ENCODE measurements around the gene SFSWAP. TPM values are rescaled to one million over a fixed set of nuclear protein-coding genes. Genes with fewer than 3 reads are reported as not detected.
A peak's percentile ranks its signal among the peaks of the same experiment; 100 is the strongest.

SFSWAP gene
- polyA plus RNA-seq, 3 donors, result 7.3 to 33.0 (median 10.7) TPM

DNA sequence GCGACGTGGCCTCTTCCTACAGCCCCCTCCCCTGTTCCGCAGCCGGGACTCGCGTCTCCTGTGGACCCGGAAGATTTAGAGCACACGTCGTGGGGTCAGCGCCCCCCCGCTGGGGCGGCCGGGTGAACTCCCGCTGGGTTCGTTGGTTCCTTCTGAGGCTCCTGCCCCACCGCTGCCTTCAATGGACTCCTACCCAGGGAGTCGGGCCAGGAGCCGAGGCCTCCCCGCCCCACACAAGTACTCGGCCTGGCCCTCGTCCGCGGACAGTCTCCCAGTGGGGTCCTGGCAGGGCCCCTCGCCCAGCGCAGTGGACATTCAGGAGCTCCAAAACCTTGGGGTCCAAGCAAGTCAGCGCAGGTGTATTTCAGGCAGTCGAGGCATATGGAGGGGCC is 118.5 kb downstream of the SFSWAP start:
- Histone ChIP-seq H3K4me2 (replicated peaks; ENCODE audit: extremely low read depth, low read length, poor library complexity, severe bottlenecking) (peak overlapping the region; percentile 83), H3K9ac (ENCODE audit: insufficient read depth, low read length, poor library complexity, severe bottlenecking) (peak overlapping the region; percentile 78), H3K27ac (ENCODE audit: low read depth in 1 of 2, low read length in 2 of 2) (peak overlapping the region; percentile 20 to 72), H3K4me1 (ENCODE audit: control insufficient read depth in 1 of 2, insufficient read depth in 2 of 2, low read length in 2 of 2) (peaks cover 29 to 38% of the 10 kb centered on the region in 2 donors), H3K36me3 (replicated peaks in 1 of 2; ENCODE audit: control insufficient read depth in 1 of 2, insufficient read depth in 2 of 2, low read length in 2 of 2) (peaks cover 0 to 11% of the 10 kb centered on the region in 2 donors), H4K20me1 (ENCODE audit: insufficient read depth, low read length) (peaks cover 51% of the 10 kb centered on the region), H3K4me3 (replicated peaks in 1 of 3; ENCODE audit: low read depth in 2 of 3, low read length in 3 of 3) (peak overlapping the region; percentile 64 to 94 (median 69)), H3K9me3 (replicated peaks in 1 of 2; ENCODE audit: control insufficient read depth in 1 of 2, insufficient read depth in 1 of 2, low read length in 2 of 2) (no peaks in the 10 kb centered on the region), H3K27me3 (ENCODE audit: control insufficient read depth in 2 of 2, insufficient read depth in 2 of 2, low read length in 2 of 2) (peaks cover 0 to 15% of the 10 kb centered on the region in 2 donors), H2AFZ (ENCODE audit: insufficient read depth, low read depth, low read length, poor library complexity, severe bottlenecking) (peak overlapping the region; percentile 81), H3K79me2 (ENCODE audit: insufficient read depth, low read length) (peaks cover 52% of the 10 kb centered on the region)
- H3K4me1 Mint-ChIP-seq, result peaks cover 43% of the 10 kb centered on the region
- WGBS (ENCODE audit: insufficient coverage), result 6% methylated on average over 27 of the region's 27 CpGs
- peaks cover 2 to 37% (median 35%) of the 10 kb centered on the region in 3 donors for H3K27me3 Mint-ChIP-seq (ENCODE audit: low read depth in 3 of 3)
- H3K9me3 Mint-ChIP-seq, result peaks cover 0 to 2% (median 0%) of the 10 kb centered on the region in 7 donors
- H3K27ac Mint-ChIP-seq, result peak overlapping the region in 6 of 7 donors; percentile 25 to 87 (median 68)
- H3K4me3 Mint-ChIP-seq, result peak overlapping the region; percentile 92 to 96
- TF ChIP-seq, protein P1, sequence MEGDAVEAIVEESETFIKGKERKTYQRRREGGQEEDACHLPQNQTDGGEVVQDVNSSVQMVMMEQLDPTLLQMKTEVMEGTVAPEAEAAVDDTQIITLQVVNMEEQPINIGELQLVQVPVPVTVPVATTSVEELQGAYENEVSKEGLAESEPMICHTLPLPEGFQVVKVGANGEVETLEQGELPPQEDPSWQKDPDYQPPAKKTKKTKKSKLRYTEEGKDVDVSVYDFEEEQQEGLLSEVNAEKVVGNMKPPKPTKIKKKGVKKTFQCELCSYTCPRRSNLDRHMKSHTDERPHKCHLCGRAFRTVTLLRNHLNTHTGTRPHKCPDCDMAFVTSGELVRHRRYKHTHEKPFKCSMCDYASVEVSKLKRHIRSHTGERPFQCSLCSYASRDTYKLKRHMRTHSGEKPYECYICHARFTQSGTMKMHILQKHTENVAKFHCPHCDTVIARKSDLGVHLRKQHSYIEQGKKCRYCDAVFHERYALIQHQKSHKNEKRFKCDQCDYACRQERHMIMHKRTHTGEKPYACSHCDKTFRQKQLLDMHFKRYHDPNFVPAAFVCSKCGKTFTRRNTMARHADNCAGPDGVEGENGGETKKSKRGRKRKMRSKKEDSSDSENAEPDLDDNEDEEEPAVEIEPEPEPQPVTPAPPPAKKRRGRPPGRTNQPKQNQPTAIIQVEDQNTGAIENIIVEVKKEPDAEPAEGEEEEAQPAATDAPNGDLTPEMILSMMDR (IDR thresholded peaks at IDR 0.05), result no peak
- intact Hi-C loops (cut with micrococcal nuclease), result loop anchor here (5.0 to 10.0 kb wide), 3 partner anchors 57 to 117 kb away; partner anchors contain the start of gene SFSWAP (in 2 of the 2)
- H3K36me3 Mint-ChIP-seq, result peaks cover 10 to 20% of the 10 kb centered on the region in 2 donors
- DNase-seq, result peak; percentile 36 to 53 (median 48)

DNA sequence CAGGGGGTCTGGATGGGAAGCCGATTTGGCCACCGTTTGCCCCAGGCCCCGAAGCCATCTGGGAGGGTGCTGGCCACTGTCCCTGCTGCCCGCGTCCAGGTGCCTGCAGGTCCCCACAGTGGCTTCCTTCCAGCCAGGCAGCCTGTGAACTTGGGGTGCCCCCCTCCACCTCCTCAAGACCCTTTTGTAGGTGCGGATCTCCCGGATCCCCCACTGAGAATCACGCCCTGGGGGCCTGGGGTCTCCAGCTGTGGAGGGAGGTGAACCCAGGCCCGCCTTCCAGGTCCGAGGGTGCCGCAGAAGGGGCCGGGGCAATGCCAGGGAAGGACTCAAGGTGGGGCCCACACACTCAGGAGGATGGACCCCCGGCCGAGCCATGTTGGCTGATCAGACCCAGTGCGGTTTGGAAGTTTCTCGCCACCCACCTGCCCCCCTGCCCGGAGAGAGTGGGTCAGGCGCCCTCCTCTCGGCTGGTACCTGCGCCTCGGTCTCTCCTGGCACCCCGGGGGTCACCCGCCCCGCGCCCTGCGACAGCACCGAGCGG is 119.0 kb downstream of the SFSWAP start:
- peak overlapping the region; percentile 64 to 94 (median 69) for H3K4me3 ChIP-seq (replicated peaks in 1 of 3; ENCODE audit: low read depth in 2 of 3, low read length in 3 of 3)

More for the DNA sequence above, 119.0 kb downstream of the SFSWAP start:
- Histone ChIP-seq H4K20me1 (ENCODE audit: insufficient read depth, low read length) (peaks cover 56% of the 10 kb centered on the region), H3K79me2 (ENCODE audit: insufficient read depth, low read length) (peaks cover 52% of the 10 kb centered on the region), H3K27me3 (ENCODE audit: control insufficient read depth in 2 of 2, insufficient read depth in 2 of 2, low read length in 2 of 2) (peaks cover 0 to 15% of the 10 kb centered on the region in 2 donors), H3K9ac (ENCODE audit: insufficient read depth, low read length, poor library complexity, severe bottlenecking) (peak overlapping the region; percentile 78), H2AFZ (ENCODE audit: insufficient read depth, low read depth, low read length, poor library complexity, severe bottlenecking) (peak overlapping the region; percentile 81), H3K4me2 (replicated peaks; ENCODE audit: extremely low read depth, low read length, poor library complexity, severe bottlenecking) (peak overlapping the region; percentile 83), H3K27ac (ENCODE audit: low read depth in 1 of 2, low read length in 2 of 2) (peak overlapping the region in 1 of 2 donors; percentile 72), H3K36me3 (replicated peaks in 1 of 2; ENCODE audit: control insufficient read depth in 1 of 2, insufficient read depth in 2 of 2, low read length in 2 of 2) (peaks cover 0 to 11% of the 10 kb centered on the region in 2 donors), H3K4me1 (ENCODE audit: control insufficient read depth in 1 of 2, insufficient read depth in 2 of 2, low read length in 2 of 2) (peaks cover 29 to 38% of the 10 kb centered on the region in 2 donors), H3K9me3 (replicated peaks in 1 of 2; ENCODE audit: control insufficient read depth in 1 of 2, insufficient read depth in 1 of 2, low read length in 2 of 2) (no peaks in the 10 kb centered on the region)
- Mint-ChIP-seq H3K27ac (peak overlapping the region in 1 of 7 donors; percentile 79), H3K4me1 (peaks cover 43% of the 10 kb centered on the region), H3K9me3 (peaks cover 0 to 2% (median 0%) of the 10 kb centered on the region in 7 donors), H3K4me3 (peak overlapping the region; percentile 92 to 96), H3K36me3 (peaks cover 10 to 20% of the 10 kb centered on the region in 2 donors), H3K27me3 (ENCODE audit: low read depth in 3 of 3) (peaks cover 2 to 35% (median 35%) of the 10 kb centered on the region in 3 donors)
- DNase-seq, result no peak
- intact Hi-C loops (cut with micrococcal nuclease), result loop anchor here (5.0 to 10.0 kb wide), 6 partner anchors 55 to 915 kb away; partner anchors contain the start of gene SFSWAP (in 2 of the 2)
- TF ChIP-seq, protein P1 (IDR thresholded peaks at IDR 0.05), result no peak
- 11% methylated on average over 27 of the region's 28 CpGs for WGBS (ENCODE audit: insufficient coverage)

Measured in CD14-positive monocyte (primary cell).